ENCODE data around the gene GOLGA6L10. TPM values are rescaled to one million over a fixed set of nuclear protein-coding genes. Genes with fewer than 3 reads are reported as not detected.
"Not testable (repeated sequence)": the region's sequence is repeated elsewhere in the genome, so short reads cannot be mapped to it uniquely, and the experiment has no call there.

Gene GOLGA6L10
- total RNA-seq, 1 experiment from 2014 or later, result 3.8 TPM

- H3K4me3 ChIP-seq (ENCODE audit: low read depth, low read length); H3K27me3 ChIP-seq (replicated peaks; ENCODE audit: control insufficient read depth, insufficient read depth, low read length); H3K9me3 Mint-ChIP-seq (ENCODE audit: unreplicated experiment); intact Hi-C loops (cut with micrococcal nuclease; ENCODE audit: unreplicated experiment); POLR2A ChIA-PET; H3K36me3 Mint-ChIP-seq (ENCODE audit: insufficient read depth, unreplicated experiment); H3K27me3 Mint-ChIP-seq (ENCODE audit: insufficient read depth, unreplicated experiment); H3K9me3 ChIP-seq; H3K27ac Mint-ChIP-seq (ENCODE audit: unreplicated experiment); H3K4me1 Mint-ChIP-seq (ENCODE audit: low read depth, unreplicated experiment); BruUV-seq (replicated peaks); H3K4me1 ChIP-seq; CTCF ChIA-PET; H3K36me3 ChIP-seq (ENCODE audit: control insufficient read depth, insufficient read depth, low read length); H3K4me3 Mint-ChIP-seq (ENCODE audit: unreplicated experiment): not testable (repeated sequence)
- peak in 1 of 2 experiments; percentile 50 for DNase-seq
- peak in 1 of 2 experiments; percentile 9 for TF ChIP-seq CTCF (IDR thresholded peaks at IDR 0.05; ENCODE audit: insufficient read depth in 1 of 2, low read depth in 1 of 2, low read length in 1 of 2, severe bottlenecking in 1 of 2, unreplicated experiment in 1 of 2)
These were observed 16.5 kb upstream of the GOLGA6L10 start for GRCh38 chr15:82365692-82366323.

GRCh38 chr15:82364548-82364947, 15.3 kb upstream of the GOLGA6L10 start:
- H3K4me1 Mint-ChIP-seq (ENCODE audit: low read depth, unreplicated experiment); H3K9me3 ChIP-seq; H3K36me3 ChIP-seq (ENCODE audit: control insufficient read depth, insufficient read depth, low read length); H3K27ac Mint-ChIP-seq (ENCODE audit: unreplicated experiment); H3K9me3 Mint-ChIP-seq (ENCODE audit: unreplicated experiment); DNase-seq; H3K36me3 Mint-ChIP-seq (ENCODE audit: insufficient read depth, unreplicated experiment); H3K27me3 Mint-ChIP-seq (ENCODE audit: insufficient read depth, unreplicated experiment); CTCF ChIA-PET; H3K4me1 ChIP-seq; H3K4me3 ChIP-seq (ENCODE audit: low read depth, low read length); POLR2A ChIA-PET; H3K27me3 ChIP-seq (replicated peaks; ENCODE audit: control insufficient read depth, insufficient read depth, low read length); H3K4me3 Mint-ChIP-seq (ENCODE audit: unreplicated experiment); intact Hi-C loops (cut with micrococcal nuclease; ENCODE audit: unreplicated experiment); BruUV-seq (replicated peaks): not testable (repeated sequence)

GRCh38 chr15:82362790-82363189, 13.5 kb upstream of the GOLGA6L10 start:
- BruUV-seq (replicated peaks); POLR2A ChIA-PET; H3K4me3 Mint-ChIP-seq (ENCODE audit: unreplicated experiment); CTCF ChIA-PET; DNase-seq; H3K4me1 Mint-ChIP-seq (ENCODE audit: low read depth, unreplicated experiment); H3K36me3 ChIP-seq (ENCODE audit: control insufficient read depth, insufficient read depth, low read length); H3K9me3 Mint-ChIP-seq (ENCODE audit: unreplicated experiment); H3K27me3 Mint-ChIP-seq (ENCODE audit: insufficient read depth, unreplicated experiment); H3K27ac Mint-ChIP-seq (ENCODE audit: unreplicated experiment); H3K4me3 ChIP-seq (ENCODE audit: low read depth, low read length); H3K36me3 Mint-ChIP-seq (ENCODE audit: insufficient read depth, unreplicated experiment); H3K9me3 ChIP-seq; H3K27me3 ChIP-seq (replicated peaks; ENCODE audit: control insufficient read depth, insufficient read depth, low read length); H3K4me1 ChIP-seq; intact Hi-C loops (cut with micrococcal nuclease; ENCODE audit: unreplicated experiment): not testable (repeated sequence)

GRCh38 chr15:82360618-82361017, 11.3 kb upstream of the GOLGA6L10 start:
- H3K9me3 ChIP-seq; DNase-seq; CTCF ChIA-PET; H3K4me3 Mint-ChIP-seq (ENCODE audit: unreplicated experiment); H3K4me1 ChIP-seq; H3K27me3 ChIP-seq (replicated peaks; ENCODE audit: control insufficient read depth, insufficient read depth, low read length); H3K36me3 ChIP-seq (ENCODE audit: control insufficient read depth, insufficient read depth, low read length); H3K36me3 Mint-ChIP-seq (ENCODE audit: insufficient read depth, unreplicated experiment); H3K4me1 Mint-ChIP-seq (ENCODE audit: low read depth, unreplicated experiment); intact Hi-C loops (cut with micrococcal nuclease; ENCODE audit: unreplicated experiment); H3K27me3 Mint-ChIP-seq (ENCODE audit: insufficient read depth, unreplicated experiment); H3K4me3 ChIP-seq (ENCODE audit: low read depth, low read length); POLR2A ChIA-PET; H3K27ac Mint-ChIP-seq (ENCODE audit: unreplicated experiment); H3K9me3 Mint-ChIP-seq (ENCODE audit: unreplicated experiment); BruUV-seq (replicated peaks): not testable (repeated sequence)

- H3K36me3 Mint-ChIP-seq (ENCODE audit: insufficient read depth, unreplicated experiment); H3K27me3 Mint-ChIP-seq (ENCODE audit: insufficient read depth, unreplicated experiment); POLR2A ChIA-PET; H3K36me3 ChIP-seq (ENCODE audit: control insufficient read depth, insufficient read depth, low read length); BruUV-seq (replicated peaks); DNase-seq; H3K27ac Mint-ChIP-seq (ENCODE audit: unreplicated experiment); H3K27me3 ChIP-seq (replicated peaks; ENCODE audit: control insufficient read depth, insufficient read depth, low read length); H3K4me3 ChIP-seq (ENCODE audit: low read depth, low read length); intact Hi-C loops (cut with micrococcal nuclease; ENCODE audit: unreplicated experiment); H3K4me1 ChIP-seq; H3K4me3 Mint-ChIP-seq (ENCODE audit: unreplicated experiment); H3K4me1 Mint-ChIP-seq (ENCODE audit: low read depth, unreplicated experiment); H3K9me3 ChIP-seq; H3K9me3 Mint-ChIP-seq (ENCODE audit: unreplicated experiment); CTCF ChIA-PET: not testable (repeated sequence)
These were observed 5.8 kb upstream of the GOLGA6L10 start for GRCh38 chr15:82355055-82355454.

- H3K9me3 Mint-ChIP-seq (ENCODE audit: unreplicated experiment); intact Hi-C loops (cut with micrococcal nuclease; ENCODE audit: unreplicated experiment): not testable (repeated sequence)
These were observed 5.3 kb upstream of the GOLGA6L10 start for GRCh38 chr15:82354546-82354945.

More at GRCh38 chr15:82354546-82354945, 5.3 kb upstream of the GOLGA6L10 start:
- peak overlapping the region; percentile 33 for H3K4me3 ChIP-seq (ENCODE audit: low read depth, low read length)
- POLR2A ChIA-PET; H3K4me1 ChIP-seq; H3K36me3 Mint-ChIP-seq (ENCODE audit: insufficient read depth, unreplicated experiment); H3K27me3 ChIP-seq (replicated peaks; ENCODE audit: control insufficient read depth, insufficient read depth, low read length); H3K9me3 ChIP-seq; H3K27me3 Mint-ChIP-seq (ENCODE audit: insufficient read depth, unreplicated experiment); BruUV-seq (replicated peaks); H3K27ac Mint-ChIP-seq (ENCODE audit: unreplicated experiment); DNase-seq; H3K36me3 ChIP-seq (ENCODE audit: control insufficient read depth, insufficient read depth, low read length); H3K4me3 Mint-ChIP-seq (ENCODE audit: unreplicated experiment); H3K4me1 Mint-ChIP-seq (ENCODE audit: low read depth, unreplicated experiment); CTCF ChIA-PET: not testable (repeated sequence)
